Esophagus muscularis mucosa (tissue), 3 donors: ENCODE results near the gene MYRF.

ENCODE experiments used
- EP300 ChIP-seq: sonication (generic); formaldehyde crosslinking; IDR thresholded peaks from one replicate; pipeline ENCODE4 v1.6.1; 2017; ENCODE audit warnings: antibody characterized with exemption
- POLR2A ChIP-seq: fragments of 450-650 bp; IDR thresholded peaks from one replicate; pipeline ENCODE4 v1.6.1; 2017; ENCODE audit warnings: antibody characterized with exemption, moderate library complexity, mild to moderate bottlenecking, low read depth
- POLR2AphosphoS5 ChIP-seq, 2 donors: sonication (generic); formaldehyde crosslinking; IDR thresholded peaks; one replicate each; pipeline ENCODE4 v1.6.1; 2017; ENCODE audit warnings: antibody characterized with exemption in 2 of 2

GRCh38 chr11:61757213-61757862 lies 4.9 kb downstream of the MYRF start:
- TF ChIP-seq POLR2A (no peak), EP300 (no peak), POLR2AphosphoS5 (IDR thresholded peaks at IDR 0.05) (no peak)
